HAP-1 (cell line): ENCODE measurements around the gene THUMPD2.
A peak's percentile ranks its signal among the peaks of the same experiment; 100 is the strongest.

Experiments
- DNase-seq, 2 experiments: peaks; one replicate each; pipeline ENCODE4 v3.0.0-alpha.2; 2016 to 2020; ENCODE audit warnings: low spot score in 2 of 2
- H3K27me3 ChIP-seq: fragments of 250-450 bp; sonication (Bioruptor Pico); 2 replicates; pipeline ENCODE4 v1.5.1; 2020; ENCODE audit warnings: low read depth, mild to moderate bottlenecking, moderate library complexity
- H3K36me3 ChIP-seq: fragments of 250-450 bp; sonication (Bioruptor Pico); replicated peaks from 2 replicates; pipeline ENCODE4 v1.5.1; 2020; ENCODE audit warnings: mild to moderate bottlenecking
- H3K4me1 ChIP-seq: fragments of 250-450 bp; sonication (Bioruptor Pico); 2 replicates; pipeline ENCODE4 v1.5.1; 2020; ENCODE audit warnings: mild to moderate bottlenecking
- H3K4me3 ChIP-seq: fragments of 250-450 bp; sonication (Bioruptor Pico); 2 replicates; pipeline ENCODE4 v1.5.1; 2020; ENCODE audit warnings: mild to moderate bottlenecking, moderate library complexity
- H3K9me3 ChIP-seq: fragments of 250-450 bp; sonication (Bioruptor Pico); 2 replicates; pipeline ENCODE4 v1.5.1; 2020; ENCODE audit warnings: mild to moderate bottlenecking, moderate library complexity
- in situ Hi-C: fragments of 300-500 bp; cut with MboI; formaldehyde crosslinking; loops from 3 replicates; pipeline ENCODE4 v1.14.3; 2020; ENCODE audit warnings: low sequenced_read_pairs, inconsistent platforms, mixed read lengths

THUMPD2 gene

DNA sequence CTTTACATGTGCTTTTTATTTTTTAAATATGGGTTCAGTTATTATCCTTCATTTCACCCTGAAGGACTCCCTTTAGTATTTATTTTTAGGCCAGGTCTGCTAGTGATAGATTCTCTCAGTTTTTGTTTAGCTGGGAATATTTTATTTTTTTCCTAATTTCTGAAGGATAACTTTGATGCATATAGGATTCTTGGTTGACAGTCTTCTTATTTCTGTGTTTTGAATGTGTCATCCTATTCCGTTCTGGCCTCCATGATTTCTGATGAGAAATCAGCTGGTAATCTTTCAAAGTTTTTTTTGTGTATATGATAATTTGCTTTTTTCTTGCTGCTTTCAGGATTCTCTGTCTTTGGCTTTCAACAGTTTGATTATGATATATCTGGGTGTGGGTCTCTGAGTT lies 77.9 kb downstream of the THUMPD2 start:
- peaks cover 9% of the 10 kb centered on the region for H3K4me1 ChIP-seq
- H3K4me3 ChIP-seq: no peak overlapping the region
- in situ Hi-C loops: no loop called here
- no peak for DNase-seq
- 0 out of 2 replicates have a peak, but pooled peaks cover 10% of the 10 kb centered on the region for H3K9me3 ChIP-seq
- no peaks in the 10 kb centered on the region for H3K36me3 ChIP-seq
- no peaks in the 10 kb centered on the region for H3K27me3 ChIP-seq

DNA sequence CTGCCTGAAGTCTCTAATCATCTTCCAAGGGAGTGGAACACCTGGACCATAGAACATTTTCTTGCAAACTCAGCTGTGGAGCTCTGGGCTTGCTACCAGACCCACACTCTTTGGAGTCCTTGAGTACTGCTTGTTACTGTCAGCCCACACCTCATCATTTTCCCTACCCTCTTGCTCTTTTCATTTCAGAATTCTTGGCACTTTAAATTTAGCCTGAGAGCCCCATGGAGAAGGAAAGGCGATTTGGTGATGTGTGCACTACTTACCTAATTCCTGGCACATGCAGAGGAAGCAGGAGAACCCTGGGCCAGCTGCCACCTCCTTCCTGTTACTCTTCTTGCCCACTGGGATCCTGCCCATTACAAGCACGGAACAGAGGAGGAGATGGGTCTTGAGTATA lies 81.6 kb downstream of the THUMPD2 start:
- in situ Hi-C loops: no loop called here
- Histone ChIP-seq H3K9me3 (0 out of 2 replicates have a peak, but pooled peaks cover 10% of the 10 kb centered on the region), H3K4me3 (no peak overlapping the region), H3K27me3 (no peaks in the 10 kb centered on the region), H3K4me1 (peaks cover 12% of the 10 kb centered on the region), H3K36me3 (no peaks in the 10 kb centered on the region)
- no peak for DNase-seq

DNA sequence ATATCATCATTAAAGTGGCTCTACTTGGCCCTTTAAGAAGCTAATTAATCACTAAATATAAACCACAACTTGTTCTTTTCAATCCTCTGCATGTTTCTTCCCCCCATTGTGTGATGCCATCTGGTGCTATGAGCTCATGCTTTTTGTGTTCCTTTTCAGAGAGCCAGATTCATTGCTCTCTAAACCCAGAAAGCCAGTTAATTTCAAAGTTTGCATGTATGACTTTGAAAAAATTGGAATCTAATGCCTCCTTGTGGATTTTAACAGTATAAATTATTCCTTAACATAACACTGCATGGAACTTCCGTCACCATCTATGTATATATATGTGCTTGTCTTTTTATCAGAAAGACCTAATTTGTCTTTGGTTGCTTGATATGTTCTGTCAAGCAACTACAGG lies 82.2 kb downstream of the THUMPD2 start:
- Histone ChIP-seq H3K27me3 (no peaks in the 10 kb centered on the region), H3K4me3 (no peak overlapping the region), H3K36me3 (no peaks in the 10 kb centered on the region), H3K4me1 (peaks cover 12% of the 10 kb centered on the region), H3K9me3 (0 out of 2 replicates have a peak, but pooled peaks cover 4% of the 10 kb centered on the region)
- in situ Hi-C loops: no loop called here
- peak in 1 of 2 experiments; percentile 48 for DNase-seq

DNA sequence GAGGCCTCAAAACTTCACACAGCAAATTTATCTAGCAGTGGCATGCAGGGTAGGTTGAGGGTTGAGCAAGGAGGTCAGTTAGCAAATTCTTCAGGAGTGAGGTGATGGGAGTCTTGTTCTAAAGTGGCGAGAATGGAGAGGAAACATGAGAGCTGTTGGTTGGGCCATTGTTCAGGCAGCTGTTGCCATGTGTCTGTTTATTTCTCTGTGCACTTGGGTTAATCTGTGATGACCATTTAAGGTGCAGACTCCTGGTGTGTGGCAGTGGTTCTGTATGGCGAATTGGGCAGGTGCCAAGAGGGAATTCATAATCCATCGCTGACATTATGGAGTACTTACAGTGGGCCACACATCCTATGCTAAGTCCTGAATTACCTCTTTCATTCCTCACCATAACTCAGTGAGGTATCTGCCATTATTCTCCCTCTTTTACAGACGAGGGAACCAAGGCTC lies 82.9 kb downstream of the THUMPD2 start:
- Histone ChIP-seq H3K9me3 (no peaks in the 10 kb centered on the region), H3K36me3 (no peaks in the 10 kb centered on the region), H3K27me3 (no peaks in the 10 kb centered on the region), H3K4me3 (no peak overlapping the region), H3K4me1 (peaks cover 12% of the 10 kb centered on the region)
- in situ Hi-C loops: no loop called here
- DNase-seq: peak in 1 of 2 experiments; percentile 47

DNA sequence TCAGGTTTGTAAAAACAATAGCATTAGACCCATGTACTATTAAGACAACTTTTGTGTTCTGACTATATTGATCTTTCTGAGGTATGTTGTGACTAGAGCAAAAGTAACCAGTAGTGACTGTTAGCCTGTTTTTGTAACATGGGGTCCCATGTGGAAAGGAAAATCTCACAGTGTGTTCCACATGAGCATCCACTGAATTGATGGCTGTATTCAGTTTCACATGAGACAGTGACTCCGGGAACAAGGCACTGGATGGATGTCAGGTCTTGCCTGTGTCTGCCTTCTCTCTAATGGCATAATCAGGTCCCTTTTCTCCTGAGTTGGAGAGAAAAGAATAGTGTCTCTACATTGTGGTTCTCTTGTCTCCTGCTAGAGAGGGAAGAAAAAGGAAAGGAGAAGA lies 85.8 kb downstream of the THUMPD2 start:
- Histone ChIP-seq H3K9me3 (no peaks in the 10 kb centered on the region), H3K4me3 (no peak overlapping the region), H3K4me1 (peaks cover 24% of the 10 kb centered on the region), H3K36me3 (no peaks in the 10 kb centered on the region), H3K27me3 (no peaks in the 10 kb centered on the region)
- in situ Hi-C loops: no loop called here
- no peak for DNase-seq

DNA sequence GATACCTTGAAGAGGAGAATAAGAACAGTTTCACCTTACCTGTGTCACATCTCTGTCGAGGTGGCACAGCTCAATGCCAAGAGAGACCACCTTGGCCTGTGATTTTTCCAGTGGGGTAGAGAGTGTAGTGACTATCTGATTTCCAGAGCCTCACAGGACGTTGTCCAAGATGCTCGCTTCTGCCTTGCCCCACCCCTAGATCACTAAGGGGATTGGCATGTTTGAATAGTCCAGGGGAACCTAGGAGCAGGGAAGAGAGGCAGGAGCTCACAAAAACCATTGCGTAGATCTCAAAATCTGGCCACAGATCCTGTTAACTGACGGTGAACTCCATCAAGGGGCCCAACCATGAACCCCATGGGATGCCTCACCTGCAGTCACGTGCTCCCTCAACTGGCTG lies 89.2 kb downstream of the THUMPD2 start:
- H3K4me1 ChIP-seq: peaks cover 11% of the 10 kb centered on the region
- H3K36me3 ChIP-seq: no peaks in the 10 kb centered on the region
- no peaks in the 10 kb centered on the region for H3K9me3 ChIP-seq
- in situ Hi-C loops: no loop called here
- H3K27me3 ChIP-seq: no peaks in the 10 kb centered on the region
- H3K4me3 ChIP-seq: no peak overlapping the region
- no peak for DNase-seq

DNA sequence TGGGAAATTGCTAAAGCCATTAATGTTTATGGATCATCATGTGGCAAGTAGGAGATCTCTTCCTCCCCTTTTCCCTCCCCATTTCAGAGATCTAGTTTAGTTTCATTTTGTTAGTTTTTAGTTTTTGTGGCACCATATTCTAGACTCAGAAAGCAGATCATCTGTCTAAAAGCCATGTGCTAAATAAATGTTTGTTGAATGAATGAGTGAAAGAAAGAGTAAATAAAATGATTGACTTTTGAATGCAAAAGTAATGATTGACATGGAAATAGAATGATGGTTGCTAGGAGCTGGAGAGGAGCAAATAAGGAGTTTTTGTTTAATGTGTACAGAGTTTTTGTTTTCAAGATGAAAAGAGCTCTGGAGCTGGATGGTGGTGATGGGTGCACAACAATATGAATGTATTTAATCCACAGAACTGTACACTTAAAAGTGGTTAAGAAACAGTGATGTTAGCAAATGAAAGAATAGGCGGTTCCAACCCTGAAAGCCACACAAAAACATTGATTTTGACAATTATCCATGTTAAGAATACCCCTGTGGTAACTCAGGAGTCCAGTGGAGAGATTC lies 89.7 kb downstream of the THUMPD2 start:
- peaks cover 11% of the 10 kb centered on the region for H3K4me1 ChIP-seq
- in situ Hi-C loops: no loop called here

DNA sequence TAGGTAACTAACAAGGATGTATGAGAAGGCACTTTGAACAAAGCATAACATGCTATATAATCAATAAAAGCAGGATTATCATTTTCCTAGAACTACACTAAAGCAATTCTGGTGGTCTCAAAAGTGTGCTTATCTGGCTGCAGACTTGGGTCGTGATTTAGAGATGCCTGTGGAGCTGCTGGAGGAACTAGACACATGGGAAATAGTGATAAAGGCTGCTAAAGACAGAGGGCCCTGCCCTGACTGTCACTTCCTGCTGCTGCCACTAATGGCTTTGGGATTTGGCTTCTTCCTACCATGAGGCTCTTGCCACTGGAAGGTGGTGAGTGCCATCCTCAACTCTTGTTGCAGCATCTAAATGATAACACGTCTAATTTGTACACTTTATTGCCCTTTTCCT lies 90.9 kb downstream of the THUMPD2 start:
- Histone ChIP-seq H3K4me1 (peaks cover 11% of the 10 kb centered on the region), H3K9me3 (no peaks in the 10 kb centered on the region), H3K36me3 (no peaks in the 10 kb centered on the region), H3K27me3 (no peaks in the 10 kb centered on the region), H3K4me3 (no peak overlapping the region)
- in situ Hi-C loops: no loop called here
- DNase-seq: no peak

More for the DNA sequence above, 89.7 kb downstream of the THUMPD2 start:
- no peak overlapping the region for H3K4me3 ChIP-seq
- H3K36me3 ChIP-seq: no peaks in the 10 kb centered on the region
- H3K27me3 ChIP-seq: no peaks in the 10 kb centered on the region
- no peaks in the 10 kb centered on the region for H3K9me3 ChIP-seq
- peak in 1 of 2 experiments; percentile 60 for DNase-seq

DNA sequence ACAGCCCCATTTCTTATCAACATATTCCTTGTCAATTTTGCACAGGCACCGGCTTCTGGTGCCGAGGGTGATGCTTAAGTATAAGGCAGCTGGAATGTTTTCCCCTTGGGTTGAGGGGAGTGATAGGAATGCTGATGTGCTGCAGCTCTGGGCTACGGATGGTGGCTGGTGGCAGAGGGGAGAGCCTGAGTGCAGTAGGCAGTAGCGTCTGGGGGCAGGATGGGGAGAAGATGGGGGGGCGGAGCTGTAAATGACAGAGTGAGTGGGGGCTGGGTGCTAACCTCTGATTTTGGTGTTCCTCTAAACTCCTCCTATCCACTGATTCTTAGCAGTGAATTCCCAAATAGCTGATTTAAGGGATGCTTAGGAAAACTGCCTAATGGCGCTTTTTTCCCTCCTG lies 92.6 kb downstream of the THUMPD2 start:
- no peaks in the 10 kb centered on the region for H3K36me3 ChIP-seq
- no peak for DNase-seq
- in situ Hi-C loops: no loop called here
- H3K27me3 ChIP-seq: no peaks in the 10 kb centered on the region
- no peaks in the 10 kb centered on the region for H3K9me3 ChIP-seq
- no peak overlapping the region for H3K4me3 ChIP-seq
- H3K4me1 ChIP-seq: peaks cover 11% of the 10 kb centered on the region
